WTC11 (cell line): ENCODE results near the gene MCUR1. TPM values are rescaled to one million over a fixed set of nuclear protein-coding genes. Genes with fewer than 3 reads are reported as not detected.

Experiments
- ATAC-seq: fragments of 200-7000 bp; cut with Tn5 transposase; 2 replicates; pipeline ENCODE4 v1.10.0; 2021; ENCODE audit warnings: mild to moderate bottlenecking, moderate library complexity
- CTCF ChIA-PET: fragments of 300-600 bp; sonication (Branson Sonifier 250); formaldehyde crosslinking; loops from one replicate; lab custom pipeline; 2021; ENCODE audit warnings: antibody characterized with exemption; lab: Charles Lee
- POLR2A ChIA-PET: fragments of 350-600 bp; sonication (Branson Sonifier 250); formaldehyde crosslinking; loops from one replicate; lab custom pipeline; 2021; ENCODE audit warnings: antibody characterized with exemption; lab: Charles Lee
- DNase-seq: peaks from one replicate; pipeline ENCODE4 v3.0.0; 2021; ENCODE audit warnings: low spot score
- H3K27ac Mint-ChIP-seq: 2 replicates; pipeline ENCODE4 v1.8.0; 2021; ENCODE audit warnings: mixed read lengths
- H3K27me3 Mint-ChIP-seq: 2 replicates; pipeline ENCODE4 v1.8.0; 2021; ENCODE audit warnings: low read depth, mild to moderate bottlenecking, moderate library complexity, mixed read lengths
- H3K36me3 Mint-ChIP-seq: 2 replicates; pipeline ENCODE4 v1.8.0; 2021; ENCODE audit warnings: mixed read lengths
- H3K4me1 Mint-ChIP-seq: 2 replicates; pipeline ENCODE4 v1.8.0; 2022; ENCODE audit warnings: mixed read lengths
- H3K4me3 Mint-ChIP-seq: 2 replicates; pipeline ENCODE4 v1.8.0; 2021; ENCODE audit warnings: mild to moderate bottlenecking, moderate library complexity, mixed read lengths
- H3K9me3 Mint-ChIP-seq: 2 replicates; pipeline ENCODE4 v1.8.0; 2021; ENCODE audit warnings: mixed read lengths
- CBFB ChIP-seq: sonication (generic); formaldehyde crosslinking; IDR thresholded peaks from 2 replicates; pipeline ENCODE4 v1.8.1; 2022; ENCODE audit warnings: mild to moderate bottlenecking, low read depth, missing genetic modification reagents
- CREB1 ChIP-seq: sonication (generic); formaldehyde crosslinking; IDR thresholded peaks from 2 replicates; pipeline ENCODE4 v1.8.0; 2023; ENCODE audit warnings: mild to moderate bottlenecking, missing genetic modification reagents
- CREM ChIP-seq: sonication (generic); formaldehyde crosslinking; IDR thresholded peaks from 2 replicates; pipeline ENCODE4 v1.8.1; 2022; ENCODE audit warnings: mild to moderate bottlenecking, missing genetic modification reagents, moderate library complexity
- EMX1 ChIP-seq: fragments of 250-450 bp; sonication (Bioruptor Pico); IDR thresholded peaks from 2 replicates; pipeline ENCODE4 v1.8.0; 2021; ENCODE audit warnings: mild to moderate bottlenecking
- ESRRA ChIP-seq: sonication (generic); formaldehyde crosslinking; IDR thresholded peaks from 2 replicates; pipeline ENCODE4 v1.8.1; 2022; ENCODE audit warnings: mild to moderate bottlenecking, missing genetic modification reagents, borderline replicate concordance
- FOXK1 ChIP-seq: sonication (generic); formaldehyde crosslinking; IDR thresholded peaks from 2 replicates; pipeline ENCODE4 v1.8.0; 2022; ENCODE audit warnings: mild to moderate bottlenecking, moderate library complexity, missing genetic modification reagents
- JAZF1 ChIP-seq: fragments of 250-450 bp; sonication (Bioruptor Pico); IDR thresholded peaks from 2 replicates; pipeline ENCODE4 v1.9.0; 2021; ENCODE audit warnings: moderate library complexity, mild to moderate bottlenecking, inconsistent platforms
- JUN ChIP-seq: sonication (generic); formaldehyde crosslinking; IDR thresholded peaks from 2 replicates; pipeline ENCODE4 v1.8.0; 2023; ENCODE audit warnings: mild to moderate bottlenecking, missing genetic modification reagents
- NFYB ChIP-seq: sonication (generic); formaldehyde crosslinking; conservative IDR thresholded peaks from 2 replicates; pipeline ENCODE4 v1.8.0; 2022; ENCODE audit warnings: low read depth, missing genetic modification reagents
- NR2C2 ChIP-seq: sonication (generic); formaldehyde crosslinking; IDR thresholded peaks from 2 replicates; pipeline ENCODE4 v1.8.0; 2022; ENCODE audit warnings: mild to moderate bottlenecking, missing genetic modification reagents
- RORB ChIP-seq: fragments of 250-450 bp; sonication (Bioruptor Pico); IDR thresholded peaks from 2 replicates; pipeline ENCODE4 v1.9.0; 2021; ENCODE audit warnings: mild to moderate bottlenecking
- ZNF138 ChIP-seq: sonication (generic); formaldehyde crosslinking; conservative IDR thresholded peaks from 2 replicates; pipeline ENCODE4 v1.8.1; 2022; ENCODE audit warnings: mild to moderate bottlenecking, moderate library complexity, missing genetic modification reagents
- ZNF219 ChIP-seq: sonication (generic); formaldehyde crosslinking; IDR thresholded peaks from 2 replicates; pipeline ENCODE4 v1.8.0; 2023; ENCODE audit warnings: missing genetic modification reagents, mild to moderate bottlenecking, borderline replicate concordance
- ZNF263 ChIP-seq: sonication (generic); formaldehyde crosslinking; IDR thresholded peaks from 2 replicates; pipeline ENCODE4 v1.8.1; 2022; ENCODE audit warnings: low read depth, mild to moderate bottlenecking, moderate library complexity, missing genetic modification reagents
- total RNA-seq: library from RNA; stranded (reverse); gene quantifications from 3 replicates; pipeline ENCODE4 v1.2.3, GENCODE V29; 2021
- TF ChIP-seq, protein P1 (sequence below): sonication (generic); formaldehyde crosslinking; IDR thresholded peaks from 2 replicates; pipeline ENCODE4 v1.8.1; 2022; ENCODE audit warnings: missing genetic modification reagents, borderline replicate concordance
- TF ChIP-seq, protein P2 (sequence below): sonication (generic); formaldehyde crosslinking; IDR thresholded peaks from 2 replicates; pipeline ENCODE4 v1.8.1; 2023; ENCODE audit warnings: mild to moderate bottlenecking, missing genetic modification reagents
- TF ChIP-seq, protein P3 (sequence below): fragments of 250-450 bp; sonication (Bioruptor Pico); IDR thresholded peaks from 2 replicates; pipeline ENCODE4 v1.9.0; 2021; ENCODE audit warnings: mild to moderate bottlenecking
- TF ChIP-seq, protein P4 (sequence below): sonication (generic); formaldehyde crosslinking; conservative IDR thresholded peaks from 2 replicates; pipeline ENCODE4 v1.8.1; 2022; ENCODE audit warnings: mild to moderate bottlenecking, missing genetic modification reagents
- TF ChIP-seq, protein P5 (sequence below): sonication (generic); formaldehyde crosslinking; IDR thresholded peaks from 2 replicates; pipeline ENCODE4 v1.8.0; 2022; ENCODE audit warnings: mild to moderate bottlenecking, missing genetic modification reagents
- TF ChIP-seq, protein P6 (sequence below): sonication (generic); formaldehyde crosslinking; IDR thresholded peaks from 2 replicates; pipeline ENCODE4 v1.8.0; 2023; ENCODE audit warnings: missing genetic modification reagents
- TF ChIP-seq, protein P7 (sequence below): fragments of 250-450 bp; sonication (Bioruptor Pico); conservative IDR thresholded peaks from 2 replicates; pipeline ENCODE4 v1.9.0; 2021; ENCODE audit warnings: mild to moderate bottlenecking
- TF ChIP-seq, protein P8 (sequence below): sonication (generic); formaldehyde crosslinking; IDR thresholded peaks from 2 replicates; pipeline ENCODE4 v1.8.0; 2023; ENCODE audit warnings: missing genetic modification reagents, mild to moderate bottlenecking, borderline replicate concordance

The MCUR1 gene
- total RNA-seq, 1 experiment from 2014 or later, result 28.1 TPM

DNA sequence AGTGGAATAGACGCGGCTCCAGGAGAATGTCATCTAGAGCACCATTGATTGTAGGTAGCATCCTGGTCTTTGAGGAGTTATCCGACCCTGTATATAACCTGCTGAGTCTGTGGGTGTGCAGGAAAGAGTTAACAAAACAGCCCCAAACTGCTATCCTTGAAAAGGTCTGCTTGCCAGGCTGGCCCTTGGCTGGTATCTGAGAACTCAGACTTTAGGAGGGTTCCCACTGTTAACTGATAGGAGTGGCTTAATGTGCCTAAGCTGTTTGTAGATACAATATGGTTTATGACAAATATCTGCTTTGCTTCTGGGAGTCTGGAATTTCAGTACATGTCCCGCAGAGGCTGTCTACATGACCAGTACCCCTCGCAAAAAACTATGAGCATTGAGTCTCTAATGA lies 27.6 kb upstream of the MCUR1 start:
- ATAC-seq (no peak), DNase-seq (no peak)
- Mint-ChIP-seq H3K27ac (no peak overlapping the region), H3K4me1 (peaks cover 18% of the 10 kb centered on the region), H3K4me3 (no peak overlapping the region), H3K9me3 (0 out of 2 replicates have a peak, but pooled peaks cover under 1% of the 10 kb centered on the region), H3K36me3 (no peaks in the 10 kb centered on the region), H3K27me3 (no peaks in the 10 kb centered on the region)
- POLR2A ChIA-PET, result no interaction called here
- TF ChIP-seq, protein P1, sequence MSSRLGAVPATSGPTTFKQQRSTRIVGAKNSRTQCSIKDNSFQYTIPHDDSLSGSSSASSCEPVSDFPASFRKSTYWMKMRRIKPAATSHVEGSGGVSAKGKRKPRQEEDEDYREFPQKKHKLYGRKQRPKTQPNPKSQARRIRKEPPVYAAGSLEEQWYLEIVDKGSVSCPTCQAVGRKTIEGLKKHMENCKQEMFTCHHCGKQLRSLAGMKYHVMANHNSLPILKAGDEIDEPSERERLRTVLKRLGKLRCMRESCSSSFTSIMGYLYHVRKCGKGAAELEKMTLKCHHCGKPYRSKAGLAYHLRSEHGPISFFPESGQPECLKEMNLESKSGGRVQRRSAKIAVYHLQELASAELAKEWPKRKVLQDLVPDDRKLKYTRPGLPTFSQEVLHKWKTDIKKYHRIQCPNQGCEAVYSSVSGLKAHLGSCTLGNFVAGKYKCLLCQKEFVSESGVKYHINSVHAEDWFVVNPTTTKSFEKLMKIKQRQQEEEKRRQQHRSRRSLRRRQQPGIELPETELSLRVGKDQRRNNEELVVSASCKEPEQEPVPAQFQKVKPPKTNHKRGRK, result no peak
- TF ChIP-seq EMX1 (CRISPR knock-in tag) (no peak), ZNF219 (CRISPR knock-in tag) (no peak), ESRRA (CRISPR knock-in tag) (no peak), CREB1 (CRISPR knock-in tag) (no peak), JAZF1 (CRISPR knock-in tag) (no peak), CREM (no peak), FOXK1 (CRISPR knock-in tag) (no peak), JUN (no peak), ZNF263 (CRISPR knock-in tag) (no peak), CBFB (CRISPR knock-in tag) (no peak), NR2C2 (CRISPR knock-in tag) (no peak)
- TF ChIP-seq, protein P2, sequence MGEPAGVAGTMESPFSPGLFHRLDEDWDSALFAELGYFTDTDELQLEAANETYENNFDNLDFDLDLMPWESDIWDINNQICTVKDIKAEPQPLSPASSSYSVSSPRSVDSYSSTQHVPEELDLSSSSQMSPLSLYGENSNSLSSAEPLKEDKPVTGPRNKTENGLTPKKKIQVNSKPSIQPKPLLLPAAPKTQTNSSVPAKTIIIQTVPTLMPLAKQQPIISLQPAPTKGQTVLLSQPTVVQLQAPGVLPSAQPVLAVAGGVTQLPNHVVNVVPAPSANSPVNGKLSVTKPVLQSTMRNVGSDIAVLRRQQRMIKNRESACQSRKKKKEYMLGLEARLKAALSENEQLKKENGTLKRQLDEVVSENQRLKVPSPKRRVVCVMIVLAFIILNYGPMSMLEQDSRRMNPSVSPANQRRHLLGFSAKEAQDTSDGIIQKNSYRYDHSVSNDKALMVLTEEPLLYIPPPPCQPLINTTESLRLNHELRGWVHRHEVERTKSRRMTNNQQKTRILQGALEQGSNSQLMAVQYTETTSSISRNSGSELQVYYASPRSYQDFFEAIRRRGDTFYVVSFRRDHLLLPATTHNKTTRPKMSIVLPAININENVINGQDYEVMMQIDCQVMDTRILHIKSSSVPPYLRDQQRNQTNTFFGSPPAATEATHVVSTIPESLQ, result no peak
- TF ChIP-seq, protein P3, sequence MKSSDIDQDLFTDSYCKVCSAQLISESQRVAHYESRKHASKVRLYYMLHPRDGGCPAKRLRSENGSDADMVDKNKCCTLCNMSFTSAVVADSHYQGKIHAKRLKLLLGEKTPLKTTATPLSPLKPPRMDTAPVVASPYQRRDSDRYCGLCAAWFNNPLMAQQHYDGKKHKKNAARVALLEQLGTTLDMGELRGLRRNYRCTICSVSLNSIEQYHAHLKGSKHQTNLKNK, result no peak
- TF ChIP-seq, protein P4, sequence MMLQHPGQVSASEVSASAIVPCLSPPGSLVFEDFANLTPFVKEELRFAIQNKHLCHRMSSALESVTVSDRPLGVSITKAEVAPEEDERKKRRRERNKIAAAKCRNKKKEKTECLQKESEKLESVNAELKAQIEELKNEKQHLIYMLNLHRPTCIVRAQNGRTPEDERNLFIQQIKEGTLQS (CRISPR knock-in tag), result no peak
- TF ChIP-seq, protein P5, sequence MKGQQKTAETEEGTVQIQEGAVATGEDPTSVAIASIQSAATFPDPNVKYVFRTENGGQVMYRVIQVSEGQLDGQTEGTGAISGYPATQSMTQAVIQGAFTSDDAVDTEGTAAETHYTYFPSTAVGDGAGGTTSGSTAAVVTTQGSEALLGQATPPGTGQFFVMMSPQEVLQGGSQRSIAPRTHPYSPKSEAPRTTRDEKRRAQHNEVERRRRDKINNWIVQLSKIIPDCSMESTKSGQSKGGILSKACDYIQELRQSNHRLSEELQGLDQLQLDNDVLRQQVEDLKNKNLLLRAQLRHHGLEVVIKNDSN, result no peak
- TF ChIP-seq, protein P6, sequence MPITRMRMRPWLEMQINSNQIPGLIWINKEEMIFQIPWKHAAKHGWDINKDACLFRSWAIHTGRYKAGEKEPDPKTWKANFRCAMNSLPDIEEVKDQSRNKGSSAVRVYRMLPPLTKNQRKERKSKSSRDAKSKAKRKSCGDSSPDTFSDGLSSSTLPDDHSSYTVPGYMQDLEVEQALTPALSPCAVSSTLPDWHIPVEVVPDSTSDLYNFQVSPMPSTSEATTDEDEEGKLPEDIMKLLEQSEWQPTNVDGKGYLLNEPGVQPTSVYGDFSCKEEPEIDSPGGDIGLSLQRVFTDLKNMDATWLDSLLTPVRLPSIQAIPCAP (CRISPR knock-in tag), result no peak
- CTCF ChIA-PET, result no interaction called here

DNA sequence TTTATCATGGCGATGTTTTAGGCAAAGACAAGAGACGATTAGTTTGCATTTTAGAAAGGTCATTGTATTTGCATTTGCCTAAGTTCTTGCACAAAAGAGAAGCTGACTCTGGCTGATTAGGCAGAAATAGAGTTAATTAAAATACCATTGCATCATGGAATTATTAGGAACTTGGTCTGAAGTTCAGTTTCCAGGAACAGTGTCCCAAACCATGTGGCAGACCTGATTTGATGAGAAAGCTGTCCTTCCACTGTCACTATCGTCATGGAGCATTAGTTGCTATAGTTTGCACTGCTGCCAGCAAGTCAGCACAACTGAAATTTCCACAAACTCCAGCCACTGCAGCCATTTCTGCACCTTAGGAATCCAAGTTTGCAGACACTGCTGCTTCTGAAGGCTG lies 24.3 kb upstream of the MCUR1 start:
- no peak overlapping the region; the same call in 1 of the 2 replicates for H3K27ac Mint-ChIP-seq
- no peak overlapping the region for H3K4me3 Mint-ChIP-seq
- TF ChIP-seq, protein P7, sequence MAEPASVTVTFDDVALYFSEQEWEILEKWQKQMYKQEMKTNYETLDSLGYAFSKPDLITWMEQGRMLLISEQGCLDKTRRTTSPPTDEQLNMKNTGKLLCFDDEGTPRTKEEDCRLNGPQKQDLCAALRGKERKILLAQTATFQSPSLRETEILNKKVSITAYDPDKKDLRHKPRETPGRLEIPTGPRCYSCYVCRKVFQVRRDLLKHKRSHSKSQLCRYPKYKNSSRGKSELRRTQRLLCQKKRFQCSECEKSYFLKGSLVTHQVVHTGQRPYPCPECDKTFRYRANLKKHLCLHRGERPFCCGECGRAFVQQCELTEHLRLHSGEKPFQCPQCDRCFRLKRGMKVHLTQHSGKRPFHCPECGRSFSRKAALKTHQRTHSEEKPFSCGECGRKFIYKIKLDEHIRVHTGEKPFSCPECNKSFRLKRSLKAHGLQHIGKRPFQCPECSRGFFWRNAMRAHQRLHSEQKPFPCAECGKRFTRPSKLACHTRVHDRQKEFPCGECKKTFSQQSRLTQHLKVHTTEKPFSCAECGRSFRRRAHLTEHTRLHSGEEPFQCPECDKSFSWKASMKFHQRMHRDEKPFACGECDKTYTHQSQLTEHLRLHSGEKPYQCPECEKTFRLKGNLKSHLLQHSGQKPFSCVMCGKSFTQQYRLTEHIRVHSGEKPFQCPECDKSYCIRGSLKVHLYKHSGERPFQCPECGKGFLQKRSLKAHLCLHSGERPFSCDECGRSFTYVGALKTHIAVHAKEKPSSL (CRISPR knock-in tag), result no peak
- TF ChIP-seq, protein P8, sequence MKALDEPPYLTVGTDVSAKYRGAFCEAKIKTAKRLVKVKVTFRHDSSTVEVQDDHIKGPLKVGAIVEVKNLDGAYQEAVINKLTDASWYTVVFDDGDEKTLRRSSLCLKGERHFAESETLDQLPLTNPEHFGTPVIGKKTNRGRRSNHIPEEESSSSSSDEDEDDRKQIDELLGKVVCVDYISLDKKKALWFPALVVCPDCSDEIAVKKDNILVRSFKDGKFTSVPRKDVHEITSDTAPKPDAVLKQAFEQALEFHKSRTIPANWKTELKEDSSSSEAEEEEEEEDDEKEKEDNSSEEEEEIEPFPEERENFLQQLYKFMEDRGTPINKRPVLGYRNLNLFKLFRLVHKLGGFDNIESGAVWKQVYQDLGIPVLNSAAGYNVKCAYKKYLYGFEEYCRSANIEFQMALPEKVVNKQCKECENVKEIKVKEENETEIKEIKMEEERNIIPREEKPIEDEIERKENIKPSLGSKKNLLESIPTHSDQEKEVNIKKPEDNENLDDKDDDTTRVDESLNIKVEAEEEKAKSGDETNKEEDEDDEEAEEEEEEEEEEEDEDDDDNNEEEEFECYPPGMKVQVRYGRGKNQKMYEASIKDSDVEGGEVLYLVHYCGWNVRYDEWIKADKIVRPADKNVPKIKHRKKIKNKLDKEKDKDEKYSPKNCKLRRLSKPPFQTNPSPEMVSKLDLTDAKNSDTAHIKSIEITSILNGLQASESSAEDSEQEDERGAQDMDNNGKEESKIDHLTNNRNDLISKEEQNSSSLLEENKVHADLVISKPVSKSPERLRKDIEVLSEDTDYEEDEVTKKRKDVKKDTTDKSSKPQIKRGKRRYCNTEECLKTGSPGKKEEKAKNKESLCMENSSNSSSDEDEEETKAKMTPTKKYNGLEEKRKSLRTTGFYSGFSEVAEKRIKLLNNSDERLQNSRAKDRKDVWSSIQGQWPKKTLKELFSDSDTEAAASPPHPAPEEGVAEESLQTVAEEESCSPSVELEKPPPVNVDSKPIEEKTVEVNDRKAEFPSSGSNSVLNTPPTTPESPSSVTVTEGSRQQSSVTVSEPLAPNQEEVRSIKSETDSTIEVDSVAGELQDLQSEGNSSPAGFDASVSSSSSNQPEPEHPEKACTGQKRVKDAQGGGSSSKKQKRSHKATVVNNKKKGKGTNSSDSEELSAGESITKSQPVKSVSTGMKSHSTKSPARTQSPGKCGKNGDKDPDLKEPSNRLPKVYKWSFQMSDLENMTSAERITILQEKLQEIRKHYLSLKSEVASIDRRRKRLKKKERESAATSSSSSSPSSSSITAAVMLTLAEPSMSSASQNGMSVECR, result no peak
- TF ChIP-seq RORB (CRISPR knock-in tag) (no peak), ZNF138 (CRISPR knock-in tag) (no peak), NFYB (CRISPR knock-in tag) (no peak)

More for the DNA sequence above, 24.3 kb upstream of the MCUR1 start:
- DNase-seq (no peak), ATAC-seq (no peak)
- peaks cover 14% of the 10 kb centered on the region for H3K4me1 Mint-ChIP-seq
- CTCF ChIA-PET, result no interaction called here
- H3K27me3 Mint-ChIP-seq, result no peaks in the 10 kb centered on the region; the same call in 1 of the 2 replicates
- peaks cover 8% of the 10 kb centered on the region for H3K9me3 Mint-ChIP-seq
- POLR2A ChIA-PET, result interaction anchor here (1.1 kb wide), 1 partner anchor 25 kb away, joined by 3 read pairs; no protein-coding TSS in a partner anchor
- no peaks in the 10 kb centered on the region for H3K36me3 Mint-ChIP-seq
